ENCODE results near the gene DNAI2.

DNA sequence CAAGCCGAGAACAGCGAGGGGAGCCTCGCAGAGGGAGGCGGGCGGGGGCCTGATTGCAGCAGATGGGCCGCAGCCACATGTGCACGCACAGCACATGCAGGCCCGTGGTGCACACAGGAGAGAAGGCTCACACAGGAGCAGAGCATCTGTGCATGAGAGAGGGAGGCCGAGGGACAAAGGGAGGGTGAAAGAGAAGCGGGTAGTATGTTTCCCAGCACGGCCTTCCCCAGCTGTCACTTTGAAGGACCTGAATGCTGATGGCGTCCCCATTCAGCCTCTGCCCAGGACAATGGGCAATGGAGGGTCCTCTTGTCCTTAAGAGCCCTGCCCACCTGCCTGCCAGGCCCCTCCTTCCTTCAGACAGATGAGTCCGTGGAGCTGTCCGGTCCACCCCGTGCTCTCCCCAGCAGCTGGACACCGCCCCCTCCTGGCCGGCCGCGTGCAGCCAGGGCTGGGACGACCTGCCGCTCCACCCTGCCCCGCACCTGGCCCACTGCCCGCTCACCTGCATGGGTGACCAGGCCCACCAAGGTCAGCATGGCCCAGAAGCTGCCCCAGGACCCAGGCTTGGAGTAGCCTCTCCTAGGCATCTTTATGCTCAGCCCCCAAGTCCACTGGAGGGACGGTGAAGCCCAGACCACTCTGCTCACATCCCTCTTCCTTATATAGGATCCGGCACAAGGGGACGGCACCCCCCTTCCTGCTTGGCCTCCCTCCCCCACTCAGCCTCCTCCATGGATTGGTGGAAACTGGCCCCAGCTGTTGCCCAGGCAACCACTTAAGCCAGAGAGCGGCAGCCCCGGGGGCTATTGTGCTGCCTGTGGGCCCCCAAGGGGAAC, 87.4 kb downstream of the DNAI2 start, which contains the start of gene BTBD17:
- TF ChIP-seq, protein P1, sequence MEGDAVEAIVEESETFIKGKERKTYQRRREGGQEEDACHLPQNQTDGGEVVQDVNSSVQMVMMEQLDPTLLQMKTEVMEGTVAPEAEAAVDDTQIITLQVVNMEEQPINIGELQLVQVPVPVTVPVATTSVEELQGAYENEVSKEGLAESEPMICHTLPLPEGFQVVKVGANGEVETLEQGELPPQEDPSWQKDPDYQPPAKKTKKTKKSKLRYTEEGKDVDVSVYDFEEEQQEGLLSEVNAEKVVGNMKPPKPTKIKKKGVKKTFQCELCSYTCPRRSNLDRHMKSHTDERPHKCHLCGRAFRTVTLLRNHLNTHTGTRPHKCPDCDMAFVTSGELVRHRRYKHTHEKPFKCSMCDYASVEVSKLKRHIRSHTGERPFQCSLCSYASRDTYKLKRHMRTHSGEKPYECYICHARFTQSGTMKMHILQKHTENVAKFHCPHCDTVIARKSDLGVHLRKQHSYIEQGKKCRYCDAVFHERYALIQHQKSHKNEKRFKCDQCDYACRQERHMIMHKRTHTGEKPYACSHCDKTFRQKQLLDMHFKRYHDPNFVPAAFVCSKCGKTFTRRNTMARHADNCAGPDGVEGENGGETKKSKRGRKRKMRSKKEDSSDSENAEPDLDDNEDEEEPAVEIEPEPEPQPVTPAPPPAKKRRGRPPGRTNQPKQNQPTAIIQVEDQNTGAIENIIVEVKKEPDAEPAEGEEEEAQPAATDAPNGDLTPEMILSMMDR (IDR thresholded peaks at IDR 0.05), result peak; percentile 55 to 76 (median 68)
- TF ChIP-seq EP300 (IDR thresholded peaks at IDR 0.05) (no peak), POLR2AphosphoS5 (IDR thresholded peaks at IDR 0.05) (no peak)

Measured in upper lobe of left lung (tissue), 4 donors.